ENCODE results near the gene IL17REL. TPM values are rescaled to one million over a fixed set of nuclear protein-coding genes. Genes with fewer than 3 reads are reported as not detected.
A peak's percentile ranks its signal among the peaks of the same experiment; 100 is the strongest.

Gene IL17REL
- total and polyA plus RNA-seq, 2 of the 13 experiments (the other 11 are each of a cell fraction or from before 2014, with no cell fraction given) = not detected

GRCh38 chr22:49971232-49972162 lies 41.1 kb downstream of the IL17REL start (continued):
- TF ChIP-seq, protein P1, sequence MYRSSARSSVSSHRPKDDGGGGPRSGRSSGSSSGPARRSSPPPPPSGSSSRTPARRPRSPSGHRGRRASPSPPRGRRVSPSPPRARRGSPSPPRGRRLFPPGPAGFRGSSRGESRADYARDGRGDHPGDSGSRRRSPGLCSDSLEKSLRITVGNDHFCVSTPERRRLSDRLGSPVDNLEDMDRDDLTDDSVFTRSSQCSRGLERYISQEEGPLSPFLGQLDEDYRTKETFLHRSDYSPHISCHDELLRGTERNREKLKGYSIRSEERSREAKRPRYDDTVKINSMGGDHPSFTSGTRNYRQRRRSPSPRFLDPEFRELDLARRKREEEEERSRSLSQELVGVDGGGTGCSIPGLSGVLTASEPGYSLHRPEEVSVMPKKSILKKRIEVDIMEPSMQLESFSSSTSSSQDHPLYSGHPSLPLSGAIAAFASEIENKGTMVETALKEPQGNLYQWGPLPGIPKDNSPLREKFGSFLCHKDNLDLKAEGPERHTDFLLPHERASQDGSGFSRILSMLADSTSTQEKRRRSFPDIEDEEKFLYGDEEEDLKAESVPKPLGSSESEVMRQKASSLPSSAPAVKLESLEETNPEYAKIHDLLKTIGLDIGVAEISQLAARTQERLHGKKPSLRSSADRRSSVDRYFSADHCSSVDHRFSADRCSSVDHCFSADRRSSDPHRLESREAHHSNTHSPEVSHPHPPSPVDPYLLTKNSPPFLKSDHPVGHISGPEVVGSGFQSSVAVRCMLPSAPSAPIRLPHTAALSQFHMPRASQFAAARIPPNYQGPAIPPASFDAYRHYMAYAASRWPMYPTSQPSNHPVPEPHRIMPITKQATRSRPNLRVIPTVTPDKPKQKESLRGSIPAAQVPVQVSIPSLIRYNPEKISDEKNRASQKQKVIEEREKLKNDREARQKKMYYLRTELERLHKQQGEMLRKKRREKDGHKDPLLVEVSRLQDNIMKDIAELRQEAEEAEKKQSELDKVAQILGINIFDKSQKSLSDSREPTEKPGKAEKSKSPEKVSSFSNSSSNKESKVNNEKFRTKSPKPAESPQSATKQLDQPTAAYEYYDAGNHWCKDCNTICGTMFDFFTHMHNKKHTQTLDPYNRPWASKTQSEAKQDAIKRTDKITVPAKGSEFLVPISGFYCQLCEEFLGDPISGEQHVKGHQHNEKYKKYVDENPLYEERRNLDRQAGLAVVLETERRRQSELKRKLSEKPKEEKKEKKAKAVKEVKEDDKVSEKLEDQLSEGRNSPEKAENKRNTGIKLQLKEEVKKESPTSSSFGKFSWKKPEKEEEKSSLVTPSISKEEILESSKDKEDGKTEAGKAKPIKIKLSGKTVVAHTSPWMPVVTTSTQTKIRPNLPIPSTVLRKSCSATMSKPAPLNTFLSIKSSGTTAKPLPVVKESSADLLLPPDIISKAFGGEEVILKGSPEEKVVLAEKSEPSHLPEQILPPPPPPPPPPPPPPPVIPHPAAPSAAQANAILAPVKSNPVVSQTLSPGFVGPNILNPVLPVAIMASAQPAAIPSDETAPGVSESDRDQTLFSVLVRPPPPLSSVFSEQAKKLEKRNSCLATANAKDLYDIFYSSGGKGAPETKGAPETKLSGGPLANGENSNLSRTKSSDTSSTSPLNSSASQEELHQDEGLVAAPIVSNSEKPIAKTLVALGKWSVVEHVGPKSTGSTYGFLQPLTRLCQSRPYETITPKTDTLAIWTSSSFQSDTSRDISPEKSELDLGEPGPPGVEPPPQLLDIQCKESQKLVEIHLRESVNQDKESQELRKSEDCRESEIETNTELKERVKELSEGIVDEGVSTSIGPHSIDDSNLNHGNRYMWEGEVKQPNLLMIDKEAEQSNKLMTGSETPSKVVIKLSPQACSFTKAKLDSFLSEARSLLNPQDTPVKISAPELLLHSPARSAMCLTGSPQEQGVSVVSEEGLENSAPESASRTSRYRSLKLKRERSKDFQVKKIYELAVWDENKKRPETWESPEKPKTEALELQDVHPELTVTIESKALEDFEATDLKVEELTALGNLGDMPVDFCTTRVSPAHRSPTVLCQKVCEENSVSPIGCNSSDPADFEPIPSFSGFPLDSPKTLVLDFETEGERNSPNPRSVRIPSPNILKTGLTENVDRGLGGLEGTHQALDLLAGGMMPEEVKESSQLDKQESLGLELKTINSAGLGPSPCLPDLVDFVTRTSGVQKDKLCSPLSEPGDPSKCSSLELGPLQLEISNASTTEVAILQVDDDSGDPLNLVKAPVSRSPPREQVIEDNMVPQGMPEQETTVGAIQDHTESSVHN (CRISPR knock-in tag; IDR thresholded peaks at IDR 0.05) = no peak
- TF ChIP-seq MAFG (CRISPR knock-in tag; IDR thresholded peaks at IDR 0.05) = no peak
- no peak for TF ChIP-seq ZNF431 (CRISPR knock-in tag; IDR thresholded peaks at IDR 0.05; ENCODE audit: borderline replicate concordance, low read depth)
- no peak for TF ChIP-seq ZNF713 (CRISPR knock-in tag; IDR thresholded peaks at IDR 0.05)
- no peak for TF ChIP-seq HNRNPL (IDR thresholded peaks at IDR 0.05; ENCODE audit: low read depth, low read length)
- TF ChIP-seq POLR2AphosphoS5 (IDR thresholded peaks at IDR 0.05; ENCODE audit: low read depth, low read length) = no peak
- no peak for TF ChIP-seq NFYC (CRISPR knock-in tag; IDR thresholded peaks at IDR 0.05)
- no peak for TF ChIP-seq ZNF232 (CRISPR knock-in tag; IDR thresholded peaks at IDR 0.05; ENCODE audit: borderline replicate concordance)
- TF ChIP-seq ZNF205 (CRISPR knock-in tag; IDR thresholded peaks at IDR 0.05) = no peak
- no peak for TF ChIP-seq BRCA1 (CRISPR knock-in tag; IDR thresholded peaks at IDR 0.05)
- TF ChIP-seq, protein P2, sequence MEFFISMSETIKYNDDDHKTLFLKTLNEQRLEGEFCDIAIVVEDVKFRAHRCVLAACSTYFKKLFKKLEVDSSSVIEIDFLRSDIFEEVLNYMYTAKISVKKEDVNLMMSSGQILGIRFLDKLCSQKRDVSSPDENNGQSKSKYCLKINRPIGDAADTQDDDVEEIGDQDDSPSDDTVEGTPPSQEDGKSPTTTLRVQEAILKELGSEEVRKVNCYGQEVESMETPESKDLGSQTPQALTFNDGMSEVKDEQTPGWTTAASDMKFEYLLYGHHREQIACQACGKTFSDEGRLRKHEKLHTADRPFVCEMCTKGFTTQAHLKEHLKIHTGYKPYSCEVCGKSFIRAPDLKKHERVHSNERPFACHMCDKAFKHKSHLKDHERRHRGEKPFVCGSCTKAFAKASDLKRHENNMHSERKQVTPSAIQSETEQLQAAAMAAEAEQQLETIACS (CRISPR knock-in tag; IDR thresholded peaks at IDR 0.05) = peak; percentile 59; the same call in 1 of the 2 replicates
- TF ChIP-seq NFE2 (CRISPR knock-in tag; IDR thresholded peaks at IDR 0.05) = no peak
- no peak for TF ChIP-seq RARA (CRISPR knock-in tag; IDR thresholded peaks at IDR 0.05)
- TF ChIP-seq ZNF562 (CRISPR knock-in tag; IDR thresholded peaks at IDR 0.05; ENCODE audit: borderline replicate concordance) = no peak
- TF ChIP-seq ZNF761 (CRISPR knock-in tag; conservative IDR thresholded peaks at IDR 0.05) = no peak; the same call in 1 of the 2 replicates
- TF ChIP-seq RXRB (CRISPR knock-in tag; IDR thresholded peaks at IDR 0.05; ENCODE audit: borderline replicate concordance) = no peak
- TF ChIP-seq ZNF160 (CRISPR knock-in tag; IDR thresholded peaks at IDR 0.05) = no peak
- TF ChIP-seq ZNF674 (CRISPR knock-in tag; IDR thresholded peaks at IDR 0.05; ENCODE audit: low read depth) = no peak
- no peak for TF ChIP-seq ZSCAN22 (CRISPR knock-in tag; IDR thresholded peaks at IDR 0.05)
- TF ChIP-seq, protein P3, sequence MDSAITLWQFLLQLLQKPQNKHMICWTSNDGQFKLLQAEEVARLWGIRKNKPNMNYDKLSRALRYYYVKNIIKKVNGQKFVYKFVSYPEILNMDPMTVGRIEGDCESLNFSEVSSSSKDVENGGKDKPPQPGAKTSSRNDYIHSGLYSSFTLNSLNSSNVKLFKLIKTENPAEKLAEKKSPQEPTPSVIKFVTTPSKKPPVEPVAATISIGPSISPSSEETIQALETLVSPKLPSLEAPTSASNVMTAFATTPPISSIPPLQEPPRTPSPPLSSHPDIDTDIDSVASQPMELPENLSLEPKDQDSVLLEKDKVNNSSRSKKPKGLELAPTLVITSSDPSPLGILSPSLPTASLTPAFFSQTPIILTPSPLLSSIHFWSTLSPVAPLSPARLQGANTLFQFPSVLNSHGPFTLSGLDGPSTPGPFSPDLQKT (CRISPR knock-in tag; IDR thresholded peaks at IDR 0.05; ENCODE audit: borderline replicate concordance) = no peak

All from HepG2 (cell line).